H1 (cell line): ENCODE measurements around the gene TXLNG. TPM values are rescaled to one million over a fixed set of nuclear protein-coding genes. Genes with fewer than 3 reads are reported as not detected.

Source experiments
- CTCF ChIA-PET: fragments of 300-600 bp; sonication (Branson Sonifier 250); formaldehyde crosslinking; loops from one replicate; lab custom pipeline; 2021; ENCODE audit not compliant: partially characterized antibody; lab: Charles Lee
- POLR2A ChIA-PET: fragments of 300-600 bp; sonication (Branson Sonifier 250); formaldehyde crosslinking; loops from one replicate; lab custom pipeline; 2021; ENCODE audit warnings: inconsistent platforms; ENCODE audit not compliant: partially characterized antibody; lab: Charles Lee
- DNase-seq, 2 experiments: peaks; one replicate each; pipeline versions ENCODE4 v3.0.0 to v3.0.0-alpha.2; 2010 to 2022; ENCODE audit warnings: low spot score in 2 of 2, low read depth in 1 of 2, mixed read lengths in 1 of 2
- FAIRE-seq: peaks from 2 replicates; lab custom pipeline; 2011; peaks lifted over from hg19 to GRCh38; lab: Jason Lieb, UNC
- H2AFZ ChIP-seq: 2 replicates; pipeline ENCODE4 v1.8.1; 2012; ENCODE audit warnings: low read length, inconsistent platforms
- H2AK5ac ChIP-seq: 2 replicates; pipeline ENCODE4 v1.6.1; 2013; ENCODE audit warnings: low read depth, low read length
- H2BK120ac ChIP-seq: replicated peaks from 2 replicates; pipeline ENCODE3; 2013; ENCODE audit warnings: low read depth, low read length, inconsistent platforms
- H2BK12ac ChIP-seq: 2 replicates; pipeline ENCODE4 v1.6.1; 2013; ENCODE audit warnings: low read depth, low read length
- H2BK15ac ChIP-seq: 2 replicates; pipeline ENCODE4 v1.6.1; 2013; ENCODE audit warnings: low read length
- H2BK20ac ChIP-seq: 2 replicates; pipeline ENCODE4 v1.6.1; 2013; ENCODE audit warnings: low read length
- H2BK5ac ChIP-seq: 2 replicates; pipeline ENCODE4 v1.6.1; 2013; ENCODE audit warnings: low read depth, low read length
- H3K14ac ChIP-seq: 2 replicates; pipeline ENCODE4 v1.6.1; 2013; ENCODE audit warnings: inconsistent platforms; ENCODE audit not compliant: insufficient read length
- H3K18ac ChIP-seq: 2 replicates; pipeline ENCODE4 v1.6.1; 2013; ENCODE audit warnings: low read length; ENCODE audit errors: extremely low read depth
- H3K23ac ChIP-seq: 2 replicates; pipeline ENCODE4 v1.6.1; 2013; ENCODE audit warnings: inconsistent platforms; ENCODE audit not compliant: insufficient read length
- H3K23me2 ChIP-seq: 2 replicates; pipeline ENCODE4 v1.6.1; 2013; ENCODE audit warnings: low read depth, low read length
- H3K27ac ChIP-seq: 2 replicates; pipeline ENCODE4 v1.6.1; 2011; ENCODE audit warnings: low read depth, low read length, inconsistent platforms
- H3K27me3 ChIP-seq, 4 experiments: replicated peaks in 1 of 4; 1 replicate in 1 of 4; 2 replicates in 3 of 4; pipeline versions ENCODE4 v1.6.1 to v1.8.1; 2011 to 2013; ENCODE audit warnings: low read length in 3 of 4, mild to moderate bottlenecking in 3 of 4, inconsistent platforms in 2 of 4, mixed read lengths in 2 of 4, moderate library complexity in 1 of 4; ENCODE audit not compliant: control insufficient read depth in 3 of 4, insufficient read depth in 3 of 4; ENCODE audit errors: extremely low read depth in 1 of 4
- H3K36me3 ChIP-seq, 4 experiments: 2 replicates each; pipeline versions ENCODE4 v1.6.1 to v1.8.1; 2011 to 2013; ENCODE audit warnings: mild to moderate bottlenecking in 4 of 4, low read length in 3 of 4, moderate library complexity in 2 of 4, control low read depth in 1 of 4, inconsistent platforms in 1 of 4; ENCODE audit not compliant: insufficient read depth in 4 of 4, control insufficient read depth in 2 of 4
- H3K4ac ChIP-seq: replicated peaks from 2 replicates; pipeline ENCODE3; 2013; ENCODE audit warnings: low read length, low read depth, mixed read lengths, inconsistent platforms; ENCODE audit not compliant: insufficient read length
- H3K4me1 ChIP-seq, 4 experiments: replicated peaks in 1 of 4; 1 replicate in 1 of 4; 2 replicates in 3 of 4; pipeline versions ENCODE4 v1.6.1 to v1.8.1; 2011 to 2013; ENCODE audit warnings: low read length in 3 of 4, inconsistent platforms in 2 of 4, mixed read lengths in 1 of 4; ENCODE audit not compliant: insufficient read depth in 4 of 4, control insufficient read depth in 3 of 4
- H3K4me2 ChIP-seq, 2 experiments: 2 replicates each; pipeline versions ENCODE4 v1.6.1 to v1.8.1; 2011 to 2013; ENCODE audit warnings: low read depth in 2 of 2, low read length in 2 of 2, control low read depth in 1 of 2, inconsistent platforms in 1 of 2, mild to moderate bottlenecking in 1 of 2; ENCODE audit not compliant: insufficient read depth in 1 of 2
- H3K4me3 ChIP-seq, 4 experiments: fragments of 200-600, 300-600 bp in 1 of 4; sonication (generic), shearing (Covaris generic), sonication (Bioruptor Twin) in 1 of 4; 2 replicates each; pipeline versions ENCODE4 v1.5.1 to v1.8.1; 2011 to 2016; ENCODE audit warnings: low read length in 4 of 4, low read depth in 3 of 4, control low read depth in 2 of 4, inconsistent platforms in 2 of 4, mild to moderate bottlenecking in 2 of 4, mixed read lengths in 1 of 4, moderate library complexity in 1 of 4; ENCODE audit not compliant: insufficient read depth in 2 of 4; ENCODE audit errors: extremely low read depth in 1 of 4
- H3K56ac ChIP-seq: replicated peaks from 2 replicates; pipeline ENCODE3; 2013; ENCODE audit warnings: low read depth, mild to moderate bottlenecking, mixed read lengths, low read length, inconsistent platforms; ENCODE audit not compliant: insufficient read length
- H3K79me1 ChIP-seq: 2 replicates; pipeline ENCODE4 v1.6.1; 2013; ENCODE audit warnings: low read depth, low read length, control low read depth
- H3K79me2 ChIP-seq, 2 experiments: 2 replicates each; pipeline versions ENCODE4 v1.6.1 to v1.8.1; 2012 to 2013; ENCODE audit warnings: low read length in 2 of 2, mild to moderate bottlenecking in 2 of 2, inconsistent platforms in 1 of 2; ENCODE audit not compliant: insufficient read depth in 2 of 2, control insufficient read depth in 1 of 2
- H3K9ac ChIP-seq, 4 experiments: replicated peaks in 1 of 4; 1 replicate in 1 of 4; 2 replicates in 3 of 4; pipeline versions ENCODE4 v1.6.1 to v1.8.1; 2011 to 2013; ENCODE audit warnings: low read depth in 3 of 4, low read length in 3 of 4, control low read depth in 2 of 4, mild to moderate bottlenecking in 2 of 4, moderate library complexity in 2 of 4, inconsistent platforms in 1 of 4; ENCODE audit errors: extremely low read depth in 1 of 4
- H3K9me3 ChIP-seq, 2 experiments: 2 replicates each; pipeline versions ENCODE4 v1.6.1 to v1.8.1; 2012 to 2013; ENCODE audit warnings: mild to moderate bottlenecking in 2 of 2, moderate library complexity in 2 of 2, control low read depth in 1 of 2, inconsistent platforms in 1 of 2, low read depth in 1 of 2, low read length in 1 of 2, mixed read lengths in 1 of 2; ENCODE audit not compliant: insufficient read depth in 2 of 2
- H4K20me1 ChIP-seq, 2 experiments: replicated peaks in 1 of 2; 2 replicates each; pipeline versions ENCODE3 to v1.8.1; 2011 to 2013; ENCODE audit warnings: inconsistent platforms in 2 of 2, low read length in 2 of 2, mild to moderate bottlenecking in 1 of 2; ENCODE audit not compliant: insufficient read depth in 2 of 2, control insufficient read depth in 1 of 2
- H4K5ac ChIP-seq: 2 replicates; pipeline ENCODE4 v1.6.1; 2013; ENCODE audit warnings: low read length, low read depth, mixed read lengths, inconsistent platforms; ENCODE audit not compliant: insufficient read length
- H4K8ac ChIP-seq: 2 replicates; pipeline ENCODE4 v1.8.0; 2013; ENCODE audit warnings: mild to moderate bottlenecking, moderate library complexity, low read length, inconsistent platforms; ENCODE audit not compliant: insufficient read depth; ENCODE audit errors: extremely low read depth
- H4K91ac ChIP-seq: replicated peaks from 2 replicates; pipeline ENCODE3; 2013; ENCODE audit warnings: low read length, mixed read lengths, inconsistent platforms; ENCODE audit not compliant: insufficient read length
- ATF3 ChIP-seq: IDR thresholded peaks from 2 replicates; pipeline ENCODE4 v1.6.1; 2011; ENCODE audit warnings: low read depth, mild to moderate bottlenecking, low read length; ENCODE audit not compliant: insufficient read depth
- BRCA1 ChIP-seq: IDR thresholded peaks from 2 replicates; pipeline ENCODE4 v1.6.1; 2012; ENCODE audit warnings: low read depth, low read length, improper control_type of control experiment
- CHD1 ChIP-seq: IDR thresholded peaks from 2 replicates; pipeline ENCODE4 v1.6.1; 2012; ENCODE audit warnings: low read depth, low read length, improper control_type of control experiment
- CTBP2 ChIP-seq: IDR thresholded peaks from 2 replicates; pipeline ENCODE4 v1.7.0; 2011; ENCODE audit warnings: borderline replicate concordance, mild to moderate bottlenecking, moderate library complexity, mixed read lengths, low read length; ENCODE audit not compliant: insufficient read depth, insufficient read length
- EGR1 ChIP-seq: IDR thresholded peaks from 2 replicates; pipeline ENCODE4 v1.6.1; 2011; ENCODE audit warnings: low read depth, low read length, borderline replicate concordance
- HDAC6 ChIP-seq: IDR thresholded peaks from one replicate; pipeline ENCODE4 v1.7.1; 2012; ENCODE audit warnings: low read depth, mild to moderate bottlenecking, inconsistent platforms, low read length, moderate library complexity
- JUND ChIP-seq: IDR thresholded peaks from 2 replicates; pipeline ENCODE4 v1.6.1; 2011; ENCODE audit warnings: mild to moderate bottlenecking, improper control_type of control experiment, low read length
- KDM1A ChIP-seq: fragments of 200-600, 300-600 bp; sonication (generic); IDR thresholded peaks from 2 replicates; pipeline ENCODE4 v1.7.1; 2016; ENCODE audit warnings: mild to moderate bottlenecking, low read length, borderline replicate concordance
- KDM5A ChIP-seq: fragments of 200-600 bp; IDR thresholded peaks from 2 replicates; pipeline ENCODE4 v1.7.1; 2012; ENCODE audit warnings: mild to moderate bottlenecking, low read length, inconsistent platforms, mixed read lengths
- POU5F1 ChIP-seq: IDR thresholded peaks from 2 replicates; pipeline ENCODE4 v1.6.1; 2011; ENCODE audit warnings: low read depth, mild to moderate bottlenecking, low read length, moderate library complexity
- RNF2 ChIP-seq: fragments of 200-900, 300-1000 bp; sonication (generic); IDR thresholded peaks from 2 replicates; pipeline ENCODE4 v1.7.1; 2016; ENCODE audit warnings: borderline replicate concordance, low read depth, mild to moderate bottlenecking, antibody characterized with exemption, low read length; ENCODE audit not compliant: poor library complexity, severe bottlenecking; ENCODE audit errors: missing control alignments
- SUZ12 ChIP-seq: fragments of 200-600 bp; sonication (generic); IDR thresholded peaks from 2 replicates; pipeline ENCODE4 v1.6.1; 2012; ENCODE audit warnings: mild to moderate bottlenecking, inconsistent platforms, low read length, moderate library complexity, mixed read lengths
- YY1 ChIP-seq: IDR thresholded peaks from 2 replicates; pipeline ENCODE4 v1.6.1; 2011; ENCODE audit warnings: low read depth, mild to moderate bottlenecking, low read length
- ZNF274 ChIP-seq: IDR thresholded peaks from 2 replicates; pipeline ENCODE4 v1.7.0; 2012; ENCODE audit warnings: low read length, borderline replicate concordance; ENCODE audit errors: extremely low read depth
- WGBS, 2 experiments: shearing (Covaris generic) in 1 of 2; methylation state at CpG; one replicate each; pipeline versions ENCODE4 v1.1.6 to v1.1.7; 2013 to 2015; ENCODE audit warnings: low lambda C conversion rate in 2 of 2, mixed read lengths in 2 of 2, inconsistent platforms in 1 of 2, low coverage in 1 of 2, missing lambda C conversion rate in 1 of 2; ENCODE audit not compliant: insufficient replicate concordance in 2 of 2, insufficient coverage in 1 of 2, insufficient read length in 1 of 2; ENCODE audit errors: extremely low coverage in 1 of 2, missing lambda C conversion rate in 1 of 2; 5-methylcytosine and 5-hydroxymethylcytosine counted together
- polyA plus RNA-seq, 7 experiments: library from polyadenylated mRNA; depleted of rRNA in 3 of 7; stranded (reverse) in 5 of 7; unstranded in 2 of 7; fragments of >200 nt in 5 of 7; fragments of 200-250 nt in 2 of 7; gene quantifications; 1 replicate in 5 of 7; 2 replicates in 1 of 7; 4 replicates in 1 of 7; pipeline versions ENCODE4 v1.2.1 to v1.2.3, GENCODE V29; 2011 to 2013; ENCODE audit warnings: missing spikeins in 2 of 7, mixed read lengths in 2 of 7
- total RNA-seq: library from RNA; stranded (reverse); fragmentation: NEBNext Ultra II Directional; extraction: Animal tissue kit (Norgen Biotek cat#: 25700); gene quantifications from 2 replicates; pipeline ENCODE4 v1.2.1, GENCODE V29; 2021

The TXLNG gene
- total and polyA plus RNA-seq, 2 of the 8 experiments (the other 6 are each of a cell fraction or from before 2014, with no cell fraction given): 32.9 to 42.9 TPM

GRCh38 chrX:16876696-16877095 is 90.4 kb downstream of the TXLNG start:
- H3K4ac ChIP-seq: no peak overlapping the region
- no peaks in the 10 kb centered on the region for H3K36me3 ChIP-seq
- FAIRE-seq (no peak), DNase-seq (no peak)
- H3K4me2 ChIP-seq: no peak overlapping the region
- no peaks in the 10 kb centered on the region for H4K20me1 ChIP-seq
- H3K9ac ChIP-seq: no peak overlapping the region
- no peak overlapping the region for H3K14ac ChIP-seq
- no peaks in the 10 kb centered on the region for H3K9me3 ChIP-seq
- WGBS, 2 experiments: 88% methylated on average over 1 of the region's 1 CpG; no CpG with 5 or more reads in 1 of the 2 experiments
- no peaks in the 10 kb centered on the region for H3K79me2 ChIP-seq
- no peak overlapping the region for H2BK20ac ChIP-seq
- ChIA-PET POLR2A (no interaction called here), CTCF (no interaction called here)
- H2BK15ac ChIP-seq: no peak overlapping the region
- no peak overlapping the region for H3K18ac ChIP-seq
- no peak overlapping the region for H4K91ac ChIP-seq
- H3K79me1 ChIP-seq: no peaks in the 10 kb centered on the region
- H3K4me3 ChIP-seq: no peak overlapping the region
- no peak overlapping the region for H4K5ac ChIP-seq
- no peak overlapping the region for H2AFZ ChIP-seq
- H2BK5ac ChIP-seq: no peak overlapping the region
- no peak overlapping the region for H2AK5ac ChIP-seq
- no peak overlapping the region for H3K27ac ChIP-seq
- no peak overlapping the region for H3K23ac ChIP-seq
- H3K4me1 ChIP-seq: peaks cover 0 to 4% (median 0%) of the 10 kb centered on the region in 4 experiments; a peak in 3 of 7 replicates
- no peaks in the 10 kb centered on the region for H3K23me2 ChIP-seq
- no peak overlapping the region for H2BK12ac ChIP-seq
- H3K56ac ChIP-seq: no peak overlapping the region
- no peaks in the 10 kb centered on the region for H3K27me3 ChIP-seq
- H2BK120ac ChIP-seq: no peak overlapping the region
- H4K8ac ChIP-seq: no peak overlapping the region
- TF ChIP-seq POU5F1 (no peak), SUZ12 (no peak), RNF2 (no peak), KDM5A (no peak), KDM1A (no peak), BRCA1 (no peak), JUND (no peak), ZNF274 (no peak), HDAC6 (no peak), YY1 (no peak), EGR1 (no peak), ATF3 (no peak), CTBP2 (no peak), CHD1 (no peak)
